SK-N-MC (cell line): ENCODE results near the gene PTPN18.

Experiments used
- EZH2 ChIP-seq: fragments of 200-600 bp; sonication (generic); IDR thresholded peaks from one replicate; pipeline ENCODE4 v1.6.1; 2017; ENCODE audit warnings: antibody characterized with exemption
- FOXP2 ChIP-seq: optimal IDR thresholded peaks from 2 replicates; pipeline ENCODE3; 2011; ENCODE audit warnings: mild to moderate bottlenecking, moderate library complexity; ENCODE audit not compliant: insufficient read depth; ENCODE audit errors: extremely low read length, control extremely low read depth
- POLR2AphosphoS5 ChIP-seq: IDR thresholded peaks from 2 replicates; pipeline ENCODE4 v1.6.1; 2012; ENCODE audit warnings: mild to moderate bottlenecking, low read depth, low read length, borderline replicate concordance

- no peak for TF ChIP-seq POLR2AphosphoS5
- TF ChIP-seq EZH2: no peak
- TF ChIP-seq FOXP2: no peak
Observed at GRCh38 chr2:130389358-130389757, 33.5 kb downstream of the PTPN18 start.
